ENCODE measurements around the gene ELN.
"Not testable (repeated sequence)": the region's sequence is repeated elsewhere in the genome, so short reads cannot be mapped to it uniquely, and the experiment has no call there.

The ELN gene
- 0 to 0.13 (median 0) reads per million in 9 experiments for total RNA-seq

GRCh38 chr7:74027683-74028320, at the start of gene ELN:
TSS of gene ELN (plus strand) at chr7:74028173. CDS start at chr7:74028188, 15 bp downstream.
- no peak within 1 kb of the TSS for H3K4me3 Mint-ChIP-seq
- H3K36me3 Mint-ChIP-seq (ENCODE audit: insufficient read depth): peaks cover 2% of the 10 kb centered on the region
- no peak for ATAC-seq (replicated peaks)
- no peaks in the 10 kb centered on the region for H3K9me3 Mint-ChIP-seq
- H3K4me1 Mint-ChIP-seq (ENCODE audit: low read depth in 2 of 2): peaks cover 14 to 23% of the 10 kb centered on the region in 2 donors
- H3K27me3 Mint-ChIP-seq: peaks cover 72 to 90% of the 10 kb centered on the region in 2 donors
- DNase-seq: no peak
- H3K27ac Mint-ChIP-seq: no peak within 1 kb of the TSS

- Mint-ChIP-seq H3K27ac (no peak overlapping the region), H3K4me3 (no peak overlapping the region), H3K36me3 (ENCODE audit: insufficient read depth) (no peaks in the 10 kb centered on the region), H3K9me3 (no peaks in the 10 kb centered on the region), H3K27me3 (peaks cover 39 to 73% of the 10 kb centered on the region in 2 donors), H3K4me1 (ENCODE audit: low read depth in 2 of 2) (peaks cover 0 to 3% of the 10 kb centered on the region in 2 donors)
- no peak for ATAC-seq (replicated peaks)
- DNase-seq: no peak
These were observed 49.1 kb upstream of the ELN start for GRCh38 chr7:73978661-73979563.

- H3K9me3 Mint-ChIP-seq; H3K36me3 Mint-ChIP-seq (ENCODE audit: insufficient read depth); H3K27ac Mint-ChIP-seq; H3K4me3 Mint-ChIP-seq; H3K4me1 Mint-ChIP-seq (ENCODE audit: low read depth in 2 of 2); ATAC-seq (replicated peaks); DNase-seq: not testable (repeated sequence)
- peaks cover 34 to 68% of the 10 kb centered on the region in 2 donors for H3K27me3 Mint-ChIP-seq
These were observed 48.3 kb upstream of the ELN start for GRCh38 chr7:73979656-73980055.

- no peak for DNase-seq
- no peaks in the 10 kb centered on the region for H3K9me3 Mint-ChIP-seq
- no peaks in the 10 kb centered on the region for H3K36me3 Mint-ChIP-seq (ENCODE audit: insufficient read depth)
- no peak overlapping the region for H3K27ac Mint-ChIP-seq
- no peak for ATAC-seq (replicated peaks)
- no peak overlapping the region for H3K4me3 Mint-ChIP-seq
- H3K4me1 Mint-ChIP-seq (ENCODE audit: low read depth in 2 of 2): peaks cover 0 to 3% of the 10 kb centered on the region in 2 donors
- peaks cover 34 to 68% of the 10 kb centered on the region in 2 donors for H3K27me3 Mint-ChIP-seq
These were observed 47.8 kb upstream of the ELN start for GRCh38 chr7:73980206-73980605.

- Mint-ChIP-seq H3K27me3 (peaks cover 28 to 54% of the 10 kb centered on the region in 2 donors), H3K36me3 (ENCODE audit: insufficient read depth) (no peaks in the 10 kb centered on the region), H3K4me1 (ENCODE audit: low read depth in 2 of 2) (peaks cover 0 to 3% of the 10 kb centered on the region in 2 donors), H3K4me3 (no peak overlapping the region), H3K9me3 (no peaks in the 10 kb centered on the region), H3K27ac (no peak overlapping the region)
- DNase-seq: no peak
- ATAC-seq (replicated peaks): no peak
These were observed 46.0 kb upstream of the ELN start for GRCh38 chr7:73981933-73982332.

GRCh38 chr7:73983437-73984164, 44.4 kb upstream of the ELN start:
- no peaks in the 10 kb centered on the region for H3K9me3 Mint-ChIP-seq

GRCh38 chr7:73984481-73985205, 43.3 kb upstream of the ELN start:
- Mint-ChIP-seq H3K9me3 (no peaks in the 10 kb centered on the region), H3K36me3 (ENCODE audit: insufficient read depth) (no peaks in the 10 kb centered on the region), H3K4me3 (no peak overlapping the region), H3K4me1 (ENCODE audit: low read depth in 2 of 2) (no peaks in the 10 kb centered on the region), H3K27ac (no peak overlapping the region), H3K27me3 (peaks cover 28 to 31% of the 10 kb centered on the region in 2 donors)
- DNase-seq: no peak
- ATAC-seq (replicated peaks): no peak

More at GRCh38 chr7:73983437-73984164, 44.4 kb upstream of the ELN start:
- Mint-ChIP-seq H3K36me3 (ENCODE audit: insufficient read depth) (no peaks in the 10 kb centered on the region), H3K27ac (no peak overlapping the region), H3K27me3 (peaks cover 28 to 41% of the 10 kb centered on the region in 2 donors), H3K4me3 (no peak overlapping the region), H3K4me1 (ENCODE audit: low read depth in 2 of 2) (peaks cover 0 to 3% of the 10 kb centered on the region in 2 donors)
- ATAC-seq (replicated peaks): no peak
- no peak for DNase-seq

- Mint-ChIP-seq H3K9me3 (no peaks in the 10 kb centered on the region), H3K27me3 (peaks cover 20 to 22% of the 10 kb centered on the region in 2 donors), H3K36me3 (ENCODE audit: insufficient read depth) (peaks cover 2% of the 10 kb centered on the region), H3K4me1 (ENCODE audit: low read depth in 2 of 2) (no peaks in the 10 kb centered on the region), H3K27ac (no peak overlapping the region), H3K4me3 (no peak overlapping the region)
- no peak for ATAC-seq (replicated peaks)
- DNase-seq: no peak
These were observed 42.2 kb upstream of the ELN start for GRCh38 chr7:73985737-73986141.

GRCh38 chr7:73986158-73986631, 41.8 kb upstream of the ELN start:
- DNase-seq: no peak
- Mint-ChIP-seq H3K4me3 (no peak overlapping the region), H3K27ac (no peak overlapping the region), H3K36me3 (ENCODE audit: insufficient read depth) (peaks cover 2% of the 10 kb centered on the region), H3K4me1 (ENCODE audit: low read depth in 2 of 2) (no peaks in the 10 kb centered on the region), H3K9me3 (no peaks in the 10 kb centered on the region), H3K27me3 (peaks cover 15 to 18% of the 10 kb centered on the region in 2 donors)
- no peak for ATAC-seq (replicated peaks)

- Mint-ChIP-seq H3K4me3 (no peak overlapping the region), H3K36me3 (ENCODE audit: insufficient read depth) (peaks cover 2% of the 10 kb centered on the region), H3K4me1 (ENCODE audit: low read depth in 2 of 2) (no peaks in the 10 kb centered on the region), H3K9me3 (no peaks in the 10 kb centered on the region), H3K27me3 (peaks cover 7 to 11% of the 10 kb centered on the region in 2 donors), H3K27ac (no peak overlapping the region)
- ATAC-seq (replicated peaks): no peak
- DNase-seq: no peak
These were observed 40.7 kb upstream of the ELN start for GRCh38 chr7:73987298-73987697.

GRCh38 chr7:73988197-73988596, 39.8 kb upstream of the ELN start:
- Mint-ChIP-seq H3K27me3 (peaks cover 7 to 11% of the 10 kb centered on the region in 2 donors), H3K36me3 (ENCODE audit: insufficient read depth) (peaks cover 2% of the 10 kb centered on the region), H3K27ac (no peak overlapping the region), H3K4me3 (no peak overlapping the region), H3K4me1 (ENCODE audit: low read depth in 2 of 2) (no peaks in the 10 kb centered on the region), H3K9me3 (no peaks in the 10 kb centered on the region)
- no peak for ATAC-seq (replicated peaks)
- DNase-seq: no peak

GRCh38 chr7:73991522-73992100, 36.4 kb upstream of the ELN start:
- Mint-ChIP-seq H3K27ac (no peak overlapping the region), H3K36me3 (ENCODE audit: insufficient read depth) (peaks cover 2% of the 10 kb centered on the region), H3K4me1 (ENCODE audit: low read depth in 2 of 2) (no peaks in the 10 kb centered on the region), H3K9me3 (no peaks in the 10 kb centered on the region), H3K4me3 (no peak overlapping the region), H3K27me3 (peaks cover 6 to 12% of the 10 kb centered on the region in 2 donors)
- ATAC-seq (replicated peaks): no peak
- no peak for DNase-seq

All from effector memory CD8-positive, alpha-beta T cell (primary cell).